ENCODE data around the gene C2orf42.

The C2orf42 gene

DNA sequence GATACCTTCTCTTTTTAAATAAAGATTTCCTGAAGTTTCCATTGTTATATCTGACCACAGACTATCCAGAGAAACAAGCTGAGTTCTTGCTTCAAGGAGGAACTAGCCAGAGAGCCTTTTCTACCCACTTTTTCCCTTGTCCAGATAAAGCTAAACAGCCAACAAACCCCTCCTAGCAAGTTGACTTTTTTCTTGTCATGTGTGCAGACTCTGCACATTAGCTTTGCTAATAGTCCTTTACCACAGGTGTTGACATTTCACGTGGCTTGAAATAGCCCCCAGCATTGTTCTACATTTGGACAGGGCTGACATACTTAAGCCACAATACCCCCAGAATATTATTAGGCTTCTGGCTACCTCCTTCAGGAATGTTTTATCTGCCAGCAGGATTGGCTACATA is 62.8 kb downstream of the C2orf42 start:
- Histone ChIP-seq H3K9ac (ENCODE audit: low read depth, low read length, poor library complexity, severe bottlenecking) (peak overlapping the region; percentile 39), H3K4me3 (ENCODE audit: low read length, poor library complexity, severe bottlenecking) (no peak overlapping the region), H3K9me2 (replicated peaks; ENCODE audit: low read depth, low read length) (no peaks in the 10 kb centered on the region), H3K9me3 (ENCODE audit: insufficient read depth, low read depth, low read length) (no peaks in the 10 kb centered on the region), H4K20me1 (ENCODE audit: insufficient read depth, low read length, poor library complexity, severe bottlenecking) (no peaks in the 10 kb centered on the region), H2AFZ (ENCODE audit: low read length) (peak overlapping the region; percentile 54; the same call in 1 of the 2 replicates), H3K79me2 (ENCODE audit: insufficient read depth, low read length) (peaks cover 9% of the 10 kb centered on the region), H3K27me3 (ENCODE audit: insufficient read depth, low read length, poor library complexity, severe bottlenecking) (no peaks in the 10 kb centered on the region), H3K36me3 (ENCODE audit: insufficient read depth, low read length) (no peaks in the 10 kb centered on the region), H3K4me2 (ENCODE audit: low read depth, low read length, poor library complexity, severe bottlenecking) (peak overlapping the region; percentile 56), H3K4me1 (ENCODE audit: insufficient read depth, low read length, poor library complexity, severe bottlenecking) (peaks cover 59% of the 10 kb centered on the region), H3F3A (ENCODE audit: low read depth) (peaks cover 16% of the 10 kb centered on the region)
- no peak for TF ChIP-seq CTCF (conservative IDR thresholded peaks at IDR 0.05; ENCODE audit: low read length)
- no peak for TF ChIP-seq EZH2phosphoT487 (IDR thresholded peaks at IDR 0.05; ENCODE audit: borderline replicate concordance)

DNA sequence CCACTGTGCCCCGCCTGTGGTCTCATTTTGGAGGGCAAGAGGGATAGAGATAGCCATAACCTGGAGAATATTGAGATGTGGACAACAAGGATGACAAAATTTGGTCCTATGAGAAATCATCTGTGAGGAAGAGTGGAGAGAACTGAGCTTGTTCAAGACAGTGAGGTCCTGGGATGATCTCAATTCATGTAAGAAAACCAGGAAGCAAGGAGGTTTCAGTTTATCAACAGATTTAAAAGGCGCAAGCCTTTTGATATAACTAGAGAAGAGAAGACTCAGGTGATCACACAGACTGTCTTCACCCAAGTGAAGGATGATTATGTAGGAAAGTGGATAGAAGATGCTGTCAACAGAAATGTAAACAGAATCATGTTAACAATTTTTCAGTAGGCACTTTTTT is 64.4 kb downstream of the C2orf42 start:
- H3K79me2 ChIP-seq (ENCODE audit: insufficient read depth, low read length) = peaks cover 9% of the 10 kb centered on the region
- no peaks in the 10 kb centered on the region for H3K9me2 ChIP-seq (replicated peaks; ENCODE audit: low read depth, low read length)
- H3F3A ChIP-seq (ENCODE audit: low read depth) = peaks cover 22% of the 10 kb centered on the region
- peak overlapping the region; percentile 83 for H3K4me2 ChIP-seq (ENCODE audit: low read depth, low read length, poor library complexity, severe bottlenecking)
- H2AFZ ChIP-seq (ENCODE audit: low read length) = peak overlapping the region; percentile 7; the same call in 1 of the 2 replicates
- H3K36me3 ChIP-seq (ENCODE audit: insufficient read depth, low read length) = no peaks in the 10 kb centered on the region
- peaks cover 58% of the 10 kb centered on the region for H3K4me1 ChIP-seq (ENCODE audit: insufficient read depth, low read length, poor library complexity, severe bottlenecking)
- H3K9ac ChIP-seq (ENCODE audit: low read depth, low read length, poor library complexity, severe bottlenecking) = peak overlapping the region; percentile 99
- H4K20me1 ChIP-seq (ENCODE audit: insufficient read depth, low read length, poor library complexity, severe bottlenecking) = no peaks in the 10 kb centered on the region
- H3K9me3 ChIP-seq (ENCODE audit: insufficient read depth, low read depth, low read length) = no peaks in the 10 kb centered on the region
- no peaks in the 10 kb centered on the region for H3K27me3 ChIP-seq (ENCODE audit: insufficient read depth, low read length, poor library complexity, severe bottlenecking)
- no peak for TF ChIP-seq EZH2phosphoT487 (IDR thresholded peaks at IDR 0.05; ENCODE audit: borderline replicate concordance)
- TF ChIP-seq CTCF (conservative IDR thresholded peaks at IDR 0.05; ENCODE audit: low read length) = no peak
- peak overlapping the region; percentile 91 for H3K4me3 ChIP-seq (ENCODE audit: low read length, poor library complexity, severe bottlenecking)

DNA sequence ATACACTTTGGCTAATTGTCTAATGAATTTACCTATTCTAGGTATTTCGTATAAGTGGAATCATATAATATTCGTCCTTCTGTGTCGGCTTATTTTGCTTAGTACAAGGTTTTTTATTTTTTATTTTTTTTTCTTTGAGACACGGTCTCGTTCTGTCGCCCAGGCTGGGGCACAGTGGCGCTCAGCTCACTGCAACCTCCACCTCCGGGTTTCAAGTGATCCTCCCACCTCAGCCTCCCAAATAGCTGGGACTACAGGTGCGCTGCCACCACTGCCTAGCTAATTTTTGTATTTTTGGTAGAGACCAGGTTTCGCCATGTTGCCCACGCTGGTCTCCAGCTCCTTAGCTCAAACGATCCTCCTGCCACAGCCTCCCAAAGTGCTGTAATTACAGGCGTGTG is 65.3 kb downstream of the C2orf42 start:
- Histone ChIP-seq H3K27me3 (ENCODE audit: insufficient read depth, low read length, poor library complexity, severe bottlenecking) (no peaks in the 10 kb centered on the region), H3K36me3 (ENCODE audit: insufficient read depth, low read length) (no peaks in the 10 kb centered on the region), H3F3A (ENCODE audit: low read depth) (peaks cover 22% of the 10 kb centered on the region), H3K9me2 (replicated peaks; ENCODE audit: low read depth, low read length) (no peaks in the 10 kb centered on the region), H3K9me3 (ENCODE audit: insufficient read depth, low read depth, low read length) (no peaks in the 10 kb centered on the region), H3K4me3 (ENCODE audit: low read length, poor library complexity, severe bottlenecking) (peak overlapping the region; percentile 91), H2AFZ (ENCODE audit: low read length) (peak overlapping the region; percentile 83; the same call in 1 of the 2 replicates), H3K4me1 (ENCODE audit: insufficient read depth, low read length, poor library complexity, severe bottlenecking) (peaks cover 58% of the 10 kb centered on the region), H4K20me1 (ENCODE audit: insufficient read depth, low read length, poor library complexity, severe bottlenecking) (no peaks in the 10 kb centered on the region), H3K79me2 (ENCODE audit: insufficient read depth, low read length) (peaks cover 9% of the 10 kb centered on the region), H3K4me2 (ENCODE audit: low read depth, low read length, poor library complexity, severe bottlenecking) (peak overlapping the region; percentile 83), H3K9ac (ENCODE audit: low read depth, low read length, poor library complexity, severe bottlenecking) (peak overlapping the region; percentile 99)
- no peak for TF ChIP-seq EZH2phosphoT487 (IDR thresholded peaks at IDR 0.05; ENCODE audit: borderline replicate concordance)
- no peak for TF ChIP-seq CTCF (conservative IDR thresholded peaks at IDR 0.05; ENCODE audit: low read length)

Measured in Loucy (cell line).